Adrenal gland (tissue), 5 donors: ENCODE results near the gene PDCD4.

Experiments
- CTCF ChIP-seq, 6 experiments: fragments of 450-650 bp in 4 of 6; fragments of 200-600 bp in 2 of 6; sonication (generic) in 1 of 6; IDR thresholded peaks; 1 replicate in 5 of 6; 2 replicates in 1 of 6; pipeline versions ENCODE4 v1.5.1 to v1.8.0; 2016 to 2021; ENCODE audit warnings: antibody characterized with exemption in 6 of 6, mild to moderate bottlenecking in 2 of 6, moderate library complexity in 1 of 6
- POLR2A ChIP-seq, 2 donors: fragments of 450-650 bp; IDR thresholded peaks; one replicate each; pipeline ENCODE4 v1.6.1; 2017; ENCODE audit warnings: antibody characterized with exemption in 2 of 2, mild to moderate bottlenecking in 2 of 2, moderate library complexity in 1 of 2
- donor health status: DM: no; HTN: no; CAD: no.

GRCh38 chr10:110843796-110844616 is 27.7 kb upstream of the PDCD4 start:
- TF ChIP-seq CTCF (IDR thresholded peaks at IDR 0.05) (no peak), POLR2A (IDR thresholded peaks at IDR 0.05) (no peak)
